DND-41 (cell line): ENCODE measurements around the gene TTC28.

Experiments
- ATAC-seq: fragments of 200-7000 bp; cut with Tn5 transposase; 3 replicates; pipeline ENCODE4 v1.9.1; 2021; ENCODE audit warnings: low read depth; ENCODE audit not compliant: insufficient read depth
- DNase-seq: peaks from one replicate; pipeline ENCODE4 v3.0.0-alpha.2; 2020
- H2AFZ ChIP-seq: 2 replicates; pipeline ENCODE4 v1.6.0; 2012; ENCODE audit warnings: low read depth, low read length
- H3K27ac ChIP-seq: 2 replicates; pipeline ENCODE4 v1.5.1; 2012; ENCODE audit warnings: low read length, inconsistent platforms
- H3K27me3 ChIP-seq: fragments of 200-600 bp; sonication (generic); 2 replicates; pipeline ENCODE4 v1.6.0; 2012; ENCODE audit warnings: low read length, mild to moderate bottlenecking, inconsistent platforms; ENCODE audit not compliant: insufficient read depth, poor library complexity
- H3K36me3 ChIP-seq: 2 replicates; pipeline ENCODE4 v1.5.1; 2012; ENCODE audit warnings: low read length, inconsistent platforms; ENCODE audit not compliant: insufficient read depth
- H3K4me1 ChIP-seq: 2 replicates; pipeline ENCODE4 v1.5.1; 2012; ENCODE audit warnings: mild to moderate bottlenecking, low read length; ENCODE audit not compliant: insufficient read depth
- H3K4me2 ChIP-seq: 2 replicates; pipeline ENCODE4 v1.6.0; 2012; ENCODE audit warnings: mild to moderate bottlenecking, moderate library complexity, low read length, inconsistent platforms; ENCODE audit not compliant: insufficient read depth
- H3K4me3 ChIP-seq, 2 experiments: fragments of 200-600 bp in 1 of 2; shearing (Covaris generic) in 1 of 2; 2 replicates each; pipeline ENCODE4 v1.5.1; 2012 to 2016; ENCODE audit warnings: inconsistent platforms in 2 of 2, low read length in 2 of 2, mild to moderate bottlenecking in 2 of 2, low read depth in 1 of 2, moderate library complexity in 1 of 2
- H3K79me2 ChIP-seq: 2 replicates; pipeline ENCODE4 v1.6.0; 2012; ENCODE audit warnings: low read length, inconsistent platforms; ENCODE audit not compliant: insufficient read depth
- H3K9ac ChIP-seq: 2 replicates; pipeline ENCODE4 v1.6.0; 2012; ENCODE audit warnings: low read depth, mild to moderate bottlenecking, inconsistent platforms, low read length, moderate library complexity
- H3K9me3 ChIP-seq: 2 replicates; pipeline ENCODE4 v1.5.1; 2012; ENCODE audit warnings: low read length, moderate library complexity, mild to moderate bottlenecking, inconsistent platforms; ENCODE audit not compliant: insufficient read depth, severe bottlenecking
- H4K20me1 ChIP-seq: 2 replicates; pipeline ENCODE4 v1.6.0; 2012; ENCODE audit warnings: low read length; ENCODE audit not compliant: insufficient read depth
- EZH2 ChIP-seq: IDR thresholded peaks from 3 replicates; pipeline ENCODE4 v1.6.1; 2012; ENCODE audit warnings: borderline replicate concordance, low read depth, mild to moderate bottlenecking, moderate library complexity, low read length, inconsistent platforms; ENCODE audit not compliant: severe bottlenecking
- TF ChIP-seq, protein P1 (sequence below): IDR thresholded peaks from 2 replicates; pipeline ENCODE4 v1.5.1; 2012; ENCODE audit warnings: borderline replicate concordance, low read length, moderate library complexity, mild to moderate bottlenecking; ENCODE audit not compliant: poor library complexity, severe bottlenecking; ENCODE audit errors: extremely low read depth

The TTC28 gene

GRCh38 chr22:28052825-28053269 lies 626.8 kb downstream of the TTC28 start:
- H3K9me3 ChIP-seq: no peaks in the 10 kb centered on the region
- H3K4me3 ChIP-seq: no peak overlapping the region
- ATAC-seq (no peak), DNase-seq (no peak)
- H3K4me2 ChIP-seq: no peak overlapping the region
- TF ChIP-seq EZH2: no peak
- TF ChIP-seq, protein P1, sequence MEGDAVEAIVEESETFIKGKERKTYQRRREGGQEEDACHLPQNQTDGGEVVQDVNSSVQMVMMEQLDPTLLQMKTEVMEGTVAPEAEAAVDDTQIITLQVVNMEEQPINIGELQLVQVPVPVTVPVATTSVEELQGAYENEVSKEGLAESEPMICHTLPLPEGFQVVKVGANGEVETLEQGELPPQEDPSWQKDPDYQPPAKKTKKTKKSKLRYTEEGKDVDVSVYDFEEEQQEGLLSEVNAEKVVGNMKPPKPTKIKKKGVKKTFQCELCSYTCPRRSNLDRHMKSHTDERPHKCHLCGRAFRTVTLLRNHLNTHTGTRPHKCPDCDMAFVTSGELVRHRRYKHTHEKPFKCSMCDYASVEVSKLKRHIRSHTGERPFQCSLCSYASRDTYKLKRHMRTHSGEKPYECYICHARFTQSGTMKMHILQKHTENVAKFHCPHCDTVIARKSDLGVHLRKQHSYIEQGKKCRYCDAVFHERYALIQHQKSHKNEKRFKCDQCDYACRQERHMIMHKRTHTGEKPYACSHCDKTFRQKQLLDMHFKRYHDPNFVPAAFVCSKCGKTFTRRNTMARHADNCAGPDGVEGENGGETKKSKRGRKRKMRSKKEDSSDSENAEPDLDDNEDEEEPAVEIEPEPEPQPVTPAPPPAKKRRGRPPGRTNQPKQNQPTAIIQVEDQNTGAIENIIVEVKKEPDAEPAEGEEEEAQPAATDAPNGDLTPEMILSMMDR: peak; percentile 3
- H2AFZ ChIP-seq: no peak overlapping the region
- H3K79me2 ChIP-seq: no peaks in the 10 kb centered on the region; the same call in 1 of the 2 replicates
- no peaks in the 10 kb centered on the region for H3K4me1 ChIP-seq
- no peak overlapping the region for H3K9ac ChIP-seq
- H4K20me1 ChIP-seq: no peaks in the 10 kb centered on the region
- peaks cover 24% of the 10 kb centered on the region for H3K36me3 ChIP-seq
- H3K27me3 ChIP-seq: no peaks in the 10 kb centered on the region
- 0 out of 2 replicates have a peak overlapping the region, but pooled peaks have one; percentile 1 for H3K27ac ChIP-seq

- no peaks in the 10 kb centered on the region for H3K27me3 ChIP-seq
- no peak overlapping the region for H3K4me3 ChIP-seq
- no peak overlapping the region for H3K4me2 ChIP-seq
- H3K79me2 ChIP-seq: no peaks in the 10 kb centered on the region; the same call in 1 of the 2 replicates
- DNase-seq (peak; percentile 61), ATAC-seq (peak; percentile 74)
- no peak overlapping the region for H3K27ac ChIP-seq
- no peaks in the 10 kb centered on the region for H4K20me1 ChIP-seq
- H3K9me3 ChIP-seq: no peaks in the 10 kb centered on the region
- no peak overlapping the region for H2AFZ ChIP-seq
- no peak overlapping the region for H3K9ac ChIP-seq
- TF ChIP-seq, protein P1: peak; percentile 86
- no peak for TF ChIP-seq EZH2
- peaks cover 33% of the 10 kb centered on the region for H3K36me3 ChIP-seq
- H3K4me1 ChIP-seq: no peaks in the 10 kb centered on the region
Measured at GRCh38 chr22:28051787-28052356, 627.8 kb downstream of the TTC28 start.

- Histone ChIP-seq H3K4me2 (no peak overlapping the region), H3K9ac (no peak overlapping the region), H3K36me3 (peaks cover 40% of the 10 kb centered on the region), H3K9me3 (no peaks in the 10 kb centered on the region), H3K27me3 (no peaks in the 10 kb centered on the region), H2AFZ (no peak overlapping the region), H3K4me3 (no peak overlapping the region), H3K4me1 (no peaks in the 10 kb centered on the region), H3K79me2 (no peaks in the 10 kb centered on the region; the same call in 1 of the 2 replicates), H4K20me1 (no peaks in the 10 kb centered on the region), H3K27ac (no peak overlapping the region)
- ATAC-seq: no peak
- DNase-seq: no peak
- TF ChIP-seq, protein P1: no peak
- no peak for TF ChIP-seq EZH2
Measured at GRCh38 chr22:28051091-28051786, 628.4 kb downstream of the TTC28 start.
